ENCODE results near the gene DCC. TPM values are rescaled to one million over a fixed set of nuclear protein-coding genes. Genes with fewer than 3 reads are reported as not detected.

DCC gene
- total RNA-seq, 4 donors from 2014 or later = 0.84 to 1.2 TPM; not detected in 2

GRCh38 chr18:52475325-52475724 lies 135.3 kb downstream of the DCC start:
- TF ChIP-seq POLR2A (IDR thresholded peaks at IDR 0.05) (no peak), EP300 (IDR thresholded peaks at IDR 0.05) (no peak), CTCF (IDR thresholded peaks at IDR 0.05) (no peak)
- no peak for DNase-seq (ENCODE audit: low spot score in 2 of 2)
- H3K4me3 ChIP-seq = no peak overlapping the region
- no peaks in the 10 kb centered on the region for H3K9me3 ChIP-seq
- no peaks in the 10 kb centered on the region for H3K4me1 ChIP-seq
- no peaks in the 10 kb centered on the region for H3K27me3 ChIP-seq
- H3K36me3 ChIP-seq = no peaks in the 10 kb centered on the region
- H3K27ac ChIP-seq = no peak overlapping the region
- 73 to 79% methylated on average over 3 of the region's 3 CpGs for WGBS, 2 donors

- TF ChIP-seq POLR2A (IDR thresholded peaks at IDR 0.05) = no peak
- no peak for TF ChIP-seq EP300 (IDR thresholded peaks at IDR 0.05)
- no peak for TF ChIP-seq CTCF (IDR thresholded peaks at IDR 0.05)
- H3K27ac ChIP-seq = no peak overlapping the region
- H3K9me3 ChIP-seq = no peaks in the 10 kb centered on the region
- no peak overlapping the region for H3K4me3 ChIP-seq
- DNase-seq (ENCODE audit: low spot score in 2 of 2) = no peak
- no peaks in the 10 kb centered on the region for H3K27me3 ChIP-seq
- no peaks in the 10 kb centered on the region for H3K36me3 ChIP-seq
- H3K4me1 ChIP-seq = no peaks in the 10 kb centered on the region
- 89 to 90% methylated on average over 6 of the region's 6 CpGs for WGBS, 2 donors
These were observed 141.1 kb downstream of the DCC start for GRCh38 chr18:52481116-52481515.

GRCh38 chr18:52484977-52485376 lies 145.0 kb downstream of the DCC start:
- Histone ChIP-seq H3K9me3 (no peaks in the 10 kb centered on the region), H3K4me1 (no peaks in the 10 kb centered on the region), H3K4me3 (no peak overlapping the region), H3K36me3 (no peaks in the 10 kb centered on the region), H3K27ac (no peak overlapping the region), H3K27me3 (no peaks in the 10 kb centered on the region)
- WGBS, 2 donors = 66 to 78% methylated on average over 2 of the region's 2 CpGs
- no peak for DNase-seq (ENCODE audit: low spot score in 2 of 2)
- no peak for TF ChIP-seq CTCF (IDR thresholded peaks at IDR 0.05)
- TF ChIP-seq EP300 (IDR thresholded peaks at IDR 0.05) = no peak
- TF ChIP-seq POLR2A (IDR thresholded peaks at IDR 0.05) = no peak

- Histone ChIP-seq H3K4me1 (no peaks in the 10 kb centered on the region), H3K27ac (no peak overlapping the region), H3K4me3 (no peak overlapping the region), H3K27me3 (no peaks in the 10 kb centered on the region), H3K36me3 (no peaks in the 10 kb centered on the region), H3K9me3 (no peaks in the 10 kb centered on the region)
- TF ChIP-seq POLR2A (IDR thresholded peaks at IDR 0.05) (no peak), EP300 (IDR thresholded peaks at IDR 0.05) (no peak), CTCF (IDR thresholded peaks at IDR 0.05) (no peak)
- WGBS, 2 donors = 87 to 91% methylated on average over 6 of the region's 6 CpGs
- no peak for DNase-seq (ENCODE audit: low spot score in 2 of 2)
These were observed 146.1 kb downstream of the DCC start for GRCh38 chr18:52486052-52486451.

- 57 to 61% methylated on average over 4 of the region's 4 CpGs for WGBS, 2 donors
- H3K4me1 ChIP-seq = no peaks in the 10 kb centered on the region
These were observed 149.7 kb downstream of the DCC start for GRCh38 chr18:52489396-52490306.

More at GRCh38 chr18:52489396-52490306, 149.7 kb downstream of the DCC start:
- Histone ChIP-seq H3K27me3 (no peaks in the 10 kb centered on the region), H3K9me3 (peaks cover 0 to 14% (median under 1%) of the 10 kb centered on the region in 4 donors), H3K36me3 (no peaks in the 10 kb centered on the region), H3K4me3 (no peak overlapping the region), H3K27ac (no peak overlapping the region)
- TF ChIP-seq EP300 (IDR thresholded peaks at IDR 0.05) (no peak), POLR2A (IDR thresholded peaks at IDR 0.05) (no peak), CTCF (IDR thresholded peaks at IDR 0.05) (no peak)
- no peak for DNase-seq (ENCODE audit: low spot score in 2 of 2)

All from tibial nerve (tissue), 4 donors.